Measurements from ENCODE around the gene SNX18.

SNX18 gene

GRCh38 chr5:54577937-54578653 lies 60.5 kb downstream of the SNX18 start (continued):
- TF ChIP-seq PATZ1 (tag by site-specific recombination; IDR thresholded peaks at IDR 0.05) (no peak), BCL6B (tag by site-specific recombination; IDR thresholded peaks at IDR 0.05) (no peak), ZNF580 (tag by site-specific recombination; IDR thresholded peaks at IDR 0.05) (no peak), ZBTB7A (tag by site-specific recombination; IDR thresholded peaks at IDR 0.05; ENCODE audit: low read depth) (no peak), ZNF521 (tag by site-specific recombination; IDR thresholded peaks at IDR 0.05) (no peak), ZNF768 (tag by site-specific recombination; IDR thresholded peaks at IDR 0.05) (no peak), ZSCAN16 (tag by site-specific recombination; IDR thresholded peaks at IDR 0.05) (no peak), ZNF112 (tag by site-specific recombination; IDR thresholded peaks at IDR 0.05) (no peak), ZNF585B (tag by site-specific recombination; IDR thresholded peaks at IDR 0.05) (no peak), EGR2 (tag by site-specific recombination; IDR thresholded peaks at IDR 0.05; ENCODE audit: low read depth) (no peak)
- TF ChIP-seq, protein P1, sequence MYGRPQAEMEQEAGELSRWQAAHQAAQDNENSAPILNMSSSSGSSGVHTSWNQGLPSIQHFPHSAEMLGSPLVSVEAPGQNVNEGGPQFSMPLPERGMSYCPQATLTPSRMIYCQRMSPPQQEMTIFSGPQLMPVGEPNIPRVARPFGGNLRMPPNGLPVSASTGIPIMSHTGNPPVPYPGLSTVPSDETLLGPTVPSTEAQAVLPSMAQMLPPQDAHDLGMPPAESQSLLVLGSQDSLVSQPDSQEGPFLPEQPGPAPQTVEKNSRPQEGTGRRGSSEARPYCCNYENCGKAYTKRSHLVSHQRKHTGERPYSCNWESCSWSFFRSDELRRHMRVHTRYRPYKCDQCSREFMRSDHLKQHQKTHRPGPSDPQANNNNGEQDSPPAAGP (tag by site-specific recombination; IDR thresholded peaks at IDR 0.05) = no peak
- TF ChIP-seq, protein P2, sequence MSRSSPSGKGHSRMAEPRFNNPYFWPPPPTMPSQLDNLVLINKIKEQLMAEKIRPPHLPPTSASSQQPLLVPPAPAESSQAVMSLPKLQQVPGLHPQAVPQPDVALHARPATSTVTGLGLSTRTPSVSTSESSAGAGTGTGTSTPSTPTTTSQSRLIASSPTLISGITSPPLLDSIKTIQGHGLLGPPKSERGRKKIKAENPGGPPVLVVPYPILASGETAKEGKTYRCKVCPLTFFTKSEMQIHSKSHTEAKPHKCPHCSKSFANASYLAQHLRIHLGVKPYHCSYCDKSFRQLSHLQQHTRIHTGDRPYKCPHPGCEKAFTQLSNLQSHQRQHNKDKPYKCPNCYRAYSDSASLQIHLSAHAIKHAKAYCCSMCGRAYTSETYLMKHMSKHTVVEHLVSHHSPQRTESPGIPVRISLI (tag by site-specific recombination; IDR thresholded peaks at IDR 0.05) = no peak
- TF ChIP-seq, protein P3, sequence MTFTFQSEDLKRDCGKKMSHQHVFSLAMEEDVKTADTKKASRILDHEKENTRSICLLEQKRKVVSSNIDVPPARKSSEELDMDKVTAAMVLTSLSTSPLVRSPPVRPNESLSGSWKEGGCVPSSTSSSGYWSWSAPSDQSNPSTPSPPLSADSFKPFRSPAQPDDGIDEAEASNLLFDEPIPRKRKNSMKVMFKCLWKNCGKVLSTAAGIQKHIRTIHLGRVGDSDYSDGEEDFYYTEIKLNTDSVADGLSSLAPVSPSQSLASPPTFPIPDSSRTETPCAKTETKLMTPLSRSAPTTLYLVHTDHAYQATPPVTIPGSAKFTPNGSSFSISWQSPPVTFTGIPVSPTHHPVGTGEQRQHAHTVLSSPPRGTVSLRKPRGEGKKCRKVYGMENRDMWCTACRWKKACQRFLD (tag by site-specific recombination; IDR thresholded peaks at IDR 0.05) = no peak

DNA sequence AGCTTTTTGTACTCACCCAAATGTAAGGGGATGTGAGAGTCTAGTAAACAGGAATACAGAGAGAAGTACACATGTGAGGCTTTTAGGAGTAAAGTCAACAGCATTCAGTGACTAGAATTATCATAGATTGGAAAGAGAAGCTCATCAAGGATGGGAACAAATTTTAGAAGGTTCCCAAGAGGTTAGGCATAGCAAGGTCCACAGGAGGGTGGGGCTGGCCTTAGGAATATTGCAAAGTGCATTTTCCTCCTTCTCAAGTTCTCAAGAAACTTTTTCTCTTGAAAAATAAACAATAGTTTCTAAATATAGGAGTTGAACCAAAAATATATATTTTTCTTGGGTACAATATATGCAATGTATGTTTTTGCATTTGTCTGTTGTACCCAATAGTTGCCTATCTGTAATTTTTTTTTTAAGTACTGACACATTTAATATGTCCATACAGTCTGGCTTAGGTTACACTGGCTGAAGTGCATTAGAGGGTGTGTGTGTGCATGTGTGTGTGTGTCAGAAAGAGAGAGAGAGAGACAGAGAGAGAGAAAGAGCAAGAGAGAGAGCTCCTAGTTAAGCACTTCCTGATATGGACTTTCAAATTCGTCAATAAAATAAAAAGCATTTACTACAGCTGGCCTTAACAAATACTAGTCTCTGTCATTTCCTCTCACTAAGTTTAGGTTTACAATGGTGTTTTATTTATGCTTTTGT lies 62.2 kb downstream of the SNX18 start:
- no peaks in the 10 kb centered on the region for H3K4me1 ChIP-seq (ENCODE audit: control insufficient read depth, insufficient read depth, low read length)
- H3K9me3 ChIP-seq (ENCODE audit: control insufficient read depth, insufficient read depth, low read depth, low read length) = no peaks in the 10 kb centered on the region
- no peak overlapping the region for H3K27ac ChIP-seq (ENCODE audit: extremely low read depth, low read depth, low read length)
- TF ChIP-seq SCRT1 (tag by site-specific recombination; IDR thresholded peaks at IDR 0.05; ENCODE audit: borderline replicate concordance) (no peak), ZXDB (tag by site-specific recombination; IDR thresholded peaks at IDR 0.05) (no peak), ZNF548 (tag by site-specific recombination; IDR thresholded peaks at IDR 0.05) (no peak)
- no peaks in the 10 kb centered on the region for H3K36me3 ChIP-seq (ENCODE audit: control insufficient read depth in 2 of 2, insufficient read depth in 1 of 2, low read length in 2 of 2)
- POLR2A ChIA-PET = no interaction called here
- no peak overlapping the region for H3K4me3 ChIP-seq (ENCODE audit: low read depth, low read length)
- CTCF ChIA-PET = interaction anchor here (0.7 to 0.8 kb wide), 2 partner anchors 145 to 288 kb away, joined by 3 to 4 read pairs; no protein-coding TSS in a partner anchor
